Gastrocnemius medialis (tissue), 4 donors: ENCODE data around the gene APBA2. TPM values are rescaled to one million over a fixed set of nuclear protein-coding genes. Genes with fewer than 3 reads are reported as not detected.
"Not testable (repeated sequence)": the region's sequence is repeated elsewhere in the genome, so short reads cannot be mapped to it uniquely, and the experiment has no call there.

Experiments used
- ATAC-seq, 2 donors: fragments of 150-250 bp; one replicate each; pipeline ENCODE4 v1.9.1; 2016
- DNase-seq, 2 donors: peaks; one replicate each; pipeline ENCODE4 v3.0.0-alpha.2; 2019
- H3K27ac ChIP-seq, 4 donors: fragments of 200-600 bp; sonication (generic); 1 replicate in 1 of 4; 2 replicates in 3 of 4; pipeline ENCODE4 v1.5.1; 2016 to 2018; ENCODE audit warnings: mild to moderate bottlenecking in 2 of 4, moderate library complexity in 1 of 4
- H3K27me3 ChIP-seq, 3 donors: fragments of 200-600 bp; sonication (generic) in 2 of 3; 1 replicate in 1 of 3; 2 replicates in 2 of 3; pipeline versions ENCODE4 v1.5.1 to v1.6.0; 2016 to 2019; ENCODE audit warnings: mild to moderate bottlenecking in 1 of 3, moderate library complexity in 1 of 3
- H3K36me3 ChIP-seq, 2 donors: fragments of 200-600 bp; sonication (generic) in 1 of 2; one replicate each; pipeline ENCODE4 v1.5.1; 2017 to 2018
- H3K4me1 ChIP-seq, 2 donors: fragments of 200-600 bp; sonication (generic) in 1 of 2; one replicate each; pipeline ENCODE4 v1.5.1; 2016 to 2017; ENCODE audit warnings: mild to moderate bottlenecking in 2 of 2
- H3K4me3 ChIP-seq, 4 donors: fragments of 200-600 bp; sonication (generic) in 3 of 4; 1 replicate in 1 of 4; 2 replicates in 3 of 4; pipeline ENCODE4 v1.5.1; 2016 to 2019; ENCODE audit warnings: mild to moderate bottlenecking in 2 of 4
- H3K9me3 ChIP-seq, 3 donors: fragments of 200-600 bp; sonication (generic) in 2 of 3; 1 replicate in 1 of 3; 2 replicates in 2 of 3; pipeline ENCODE4 v1.5.1; 2016 to 2019
- CTCF ChIP-seq, 5 experiments: fragments of 450-650 bp in 3 of 5; fragments of 200-600 bp in 2 of 5; sonication (generic) in 2 of 5; IDR thresholded peaks in 4 of 5; conservative IDR thresholded peaks in 1 of 5; 1 replicate in 4 of 5; 2 replicates in 1 of 5; pipeline ENCODE4 v1.5.1; 2016 to 2019; ENCODE audit warnings: antibody characterized with exemption in 5 of 5, mild to moderate bottlenecking in 3 of 5, moderate library complexity in 3 of 5
- POLR2A ChIP-seq, 2 donors: fragments of 450-650 bp; IDR thresholded peaks; one replicate each; pipeline ENCODE4 v1.6.1; 2017; ENCODE audit warnings: antibody characterized with exemption in 2 of 2, mild to moderate bottlenecking in 2 of 2, moderate library complexity in 2 of 2
- in situ Hi-C, 4 donors: fragments of 200-750 bp; cut with MboI; loops; one replicate each; pipeline versions ENCODE4 v1.15.0 to v1.8.0; 2017; ENCODE audit warnings: low sequenced_read_pairs in 4 of 4
- intact Hi-C: fragments of 100-400 bp; cut with DNase I; formaldehyde crosslinking; loops from one replicate; pipeline ENCODE4 v1.15.1; 2023; ENCODE audit warnings: low total_unique reads
- total RNA-seq, 4 donors: library from RNA; depleted of rRNA; stranded (reverse); fragments of >200 nt; gene quantifications; one replicate each; pipeline versions ENCODE4 v1.1.0 to v1.2.3, GENCODE V29; 2016

Gene APBA2
- total RNA-seq, 4 donors from 2014 or later = 0.19 to 0.31 TPM; not detected in 2

GRCh38 chr15:29021857-29022256, 136.1 kb downstream of the APBA2 start:
- TF ChIP-seq POLR2A (IDR thresholded peaks at IDR 0.05) (no peak), CTCF (IDR thresholded peaks at IDR 0.05 in 4 of 5, conservative IDR thresholded peaks at IDR 0.05 in 1 of 5) (no peak)
- Histone ChIP-seq H3K4me3 (no peak overlapping the region), H3K27ac (no peak overlapping the region), H3K27me3 (no peaks in the 10 kb centered on the region), H3K36me3 (no peaks in the 10 kb centered on the region), H3K9me3 (no peaks in the 10 kb centered on the region), H3K4me1 (no peaks in the 10 kb centered on the region)
- intact Hi-C loops (no loop called here), in situ Hi-C loops (no loop called here)
- no peak for ATAC-seq
- no peak for DNase-seq

GRCh38 chr15:29024662-29025061, 138.9 kb downstream of the APBA2 start:
- in situ Hi-C loops = no loop called here
- H3K27me3 ChIP-seq = no peaks in the 10 kb centered on the region
- intact Hi-C loops = no loop called here
- no peak overlapping the region for H3K4me3 ChIP-seq
- DNase-seq (no peak), ATAC-seq (no peak)
- no peak overlapping the region for H3K27ac ChIP-seq
- no peak for TF ChIP-seq POLR2A (IDR thresholded peaks at IDR 0.05)
- TF ChIP-seq CTCF (IDR thresholded peaks at IDR 0.05 in 4 of 5, conservative IDR thresholded peaks at IDR 0.05 in 1 of 5) = no peak
- H3K36me3 ChIP-seq = no peaks in the 10 kb centered on the region
- no peaks in the 10 kb centered on the region for H3K9me3 ChIP-seq
- no peaks in the 10 kb centered on the region for H3K4me1 ChIP-seq

GRCh38 chr15:29025411-29025810, 139.6 kb downstream of the APBA2 start:
- H3K27ac ChIP-seq, H3K4me3 ChIP-seq, H3K27me3 ChIP-seq, H3K36me3 ChIP-seq, intact Hi-C loops, H3K9me3 ChIP-seq, H3K4me1 ChIP-seq, ATAC-seq, in situ Hi-C loops, DNase-seq: not testable (repeated sequence)

- H3K27ac ChIP-seq, H3K4me3 ChIP-seq, DNase-seq, ATAC-seq, H3K36me3 ChIP-seq, intact Hi-C loops, in situ Hi-C loops, H3K27me3 ChIP-seq, H3K9me3 ChIP-seq, H3K4me1 ChIP-seq: not testable (repeated sequence)
These were observed 142.4 kb downstream of the APBA2 start for GRCh38 chr15:29028158-29028557.

GRCh38 chr15:29029651-29030195, 143.9 kb downstream of the APBA2 start:
- in situ Hi-C loops = no loop called here
- H3K27me3 ChIP-seq = no peaks in the 10 kb centered on the region
- TF ChIP-seq CTCF (IDR thresholded peaks at IDR 0.05 in 4 of 5, conservative IDR thresholded peaks at IDR 0.05 in 1 of 5) (no peak), POLR2A (IDR thresholded peaks at IDR 0.05) (no peak)
- intact Hi-C loops = no loop called here
- no peak overlapping the region for H3K4me3 ChIP-seq
- no peak for DNase-seq
- H3K36me3 ChIP-seq = no peaks in the 10 kb centered on the region
- no peaks in the 10 kb centered on the region for H3K4me1 ChIP-seq
- H3K9me3 ChIP-seq = no peaks in the 10 kb centered on the region
- ATAC-seq = no peak
- no peak overlapping the region for H3K27ac ChIP-seq
